ENCODE measurements around the gene ELK3.

Gene ELK3

GRCh38 chr12:96261557-96261956 is 67.4 kb downstream of the ELK3 start:
- TF ChIP-seq, protein P1, sequence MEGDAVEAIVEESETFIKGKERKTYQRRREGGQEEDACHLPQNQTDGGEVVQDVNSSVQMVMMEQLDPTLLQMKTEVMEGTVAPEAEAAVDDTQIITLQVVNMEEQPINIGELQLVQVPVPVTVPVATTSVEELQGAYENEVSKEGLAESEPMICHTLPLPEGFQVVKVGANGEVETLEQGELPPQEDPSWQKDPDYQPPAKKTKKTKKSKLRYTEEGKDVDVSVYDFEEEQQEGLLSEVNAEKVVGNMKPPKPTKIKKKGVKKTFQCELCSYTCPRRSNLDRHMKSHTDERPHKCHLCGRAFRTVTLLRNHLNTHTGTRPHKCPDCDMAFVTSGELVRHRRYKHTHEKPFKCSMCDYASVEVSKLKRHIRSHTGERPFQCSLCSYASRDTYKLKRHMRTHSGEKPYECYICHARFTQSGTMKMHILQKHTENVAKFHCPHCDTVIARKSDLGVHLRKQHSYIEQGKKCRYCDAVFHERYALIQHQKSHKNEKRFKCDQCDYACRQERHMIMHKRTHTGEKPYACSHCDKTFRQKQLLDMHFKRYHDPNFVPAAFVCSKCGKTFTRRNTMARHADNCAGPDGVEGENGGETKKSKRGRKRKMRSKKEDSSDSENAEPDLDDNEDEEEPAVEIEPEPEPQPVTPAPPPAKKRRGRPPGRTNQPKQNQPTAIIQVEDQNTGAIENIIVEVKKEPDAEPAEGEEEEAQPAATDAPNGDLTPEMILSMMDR (IDR thresholded peaks at IDR 0.05), result no peak
- H3K27ac ChIP-seq, result no peak overlapping the region
- H3K4me3 ChIP-seq, result no peak overlapping the region
- DNase-seq (ENCODE audit: low spot score), result no peak

DNA sequence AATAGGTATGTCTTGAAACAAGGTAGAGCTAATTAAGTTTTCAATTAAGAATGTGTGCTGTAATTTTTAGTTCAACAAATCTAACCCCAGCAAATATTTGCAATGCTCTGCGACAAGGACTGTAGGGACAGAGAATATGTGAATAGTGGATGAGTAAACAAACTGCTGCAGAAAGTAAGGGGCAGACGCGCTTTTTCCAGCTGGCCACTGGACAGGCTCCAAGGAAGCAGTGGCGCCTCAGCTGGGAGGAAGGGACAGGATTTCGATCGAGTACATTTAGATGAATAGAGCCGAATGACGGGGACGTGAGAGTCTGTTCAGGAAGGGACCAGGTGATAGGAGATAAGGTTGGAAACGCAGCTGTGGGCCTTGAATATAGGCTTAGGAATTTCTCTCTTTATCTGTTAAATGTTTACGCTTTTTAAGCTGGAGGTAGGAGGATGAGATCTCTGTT is 69.3 kb downstream of the ELK3 start:
- no peak for DNase-seq (ENCODE audit: low spot score)
- TF ChIP-seq, protein P1 (IDR thresholded peaks at IDR 0.05), result no peak
- Histone ChIP-seq H3K27ac (no peak overlapping the region), H3K4me3 (no peak overlapping the region)

GRCh38 chr12:96265400-96265799 is 71.2 kb downstream of the ELK3 start:
- TF ChIP-seq, protein P1 (IDR thresholded peaks at IDR 0.05), result no peak
- Histone ChIP-seq H3K4me3 (no peak overlapping the region), H3K27ac (no peak overlapping the region)
- no peak for DNase-seq (ENCODE audit: low spot score)

DNA sequence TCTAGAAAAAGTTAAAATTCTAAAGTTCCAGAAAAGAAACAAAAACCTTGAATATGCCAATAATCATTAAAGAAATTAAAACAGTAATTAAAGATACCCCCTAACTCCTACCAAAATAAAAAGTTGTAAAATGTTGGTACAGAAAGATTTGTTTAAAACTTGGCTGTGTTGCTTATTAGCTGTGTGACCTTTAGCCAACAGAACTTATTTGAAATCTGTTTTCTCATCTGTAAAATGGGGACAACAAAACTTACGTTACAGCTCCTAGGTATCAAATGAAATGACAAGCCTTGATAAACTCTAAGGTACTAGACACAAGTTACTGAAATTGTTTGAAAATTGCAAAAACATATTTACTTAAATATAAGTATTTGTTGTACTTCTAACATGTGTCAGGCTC is 71.7 kb downstream of the ELK3 start:
- DNase-seq (ENCODE audit: low spot score), result no peak

DNA sequence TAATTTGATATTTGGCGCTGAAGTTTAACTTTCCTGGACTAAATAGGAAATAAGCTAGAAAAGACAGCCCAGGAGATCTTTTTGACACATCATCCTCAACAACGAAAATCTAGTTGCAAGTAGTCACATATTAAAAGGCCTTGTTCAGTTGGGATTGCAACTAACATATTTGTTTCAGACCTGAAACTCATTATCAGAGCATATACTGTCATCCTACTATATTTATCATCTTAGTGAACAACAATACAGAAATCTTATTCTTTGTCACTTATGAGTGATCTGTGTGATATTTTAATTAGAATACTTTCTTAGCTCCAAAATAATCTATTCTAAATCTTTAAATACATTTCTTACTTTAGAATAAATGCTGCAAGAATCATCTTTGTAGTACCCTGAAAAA is 72.1 kb downstream of the ELK3 start:
- TF ChIP-seq, protein P1 (IDR thresholded peaks at IDR 0.05), result no peak
- no peak overlapping the region for H3K27ac ChIP-seq
- no peak for DNase-seq (ENCODE audit: low spot score)
- H3K4me3 ChIP-seq, result no peak overlapping the region

More for the DNA sequence above, 71.7 kb downstream of the ELK3 start:
- TF ChIP-seq, protein P1 (IDR thresholded peaks at IDR 0.05), result no peak
- H3K27ac ChIP-seq, result no peak overlapping the region
- H3K4me3 ChIP-seq, result no peak overlapping the region

GRCh38 chr12:96271469-96272199 is 77.5 kb downstream of the ELK3 start:
- H3K27ac ChIP-seq, result no peak overlapping the region
- TF ChIP-seq, protein P1 (IDR thresholded peaks at IDR 0.05), result no peak
- no peak overlapping the region for H3K4me3 ChIP-seq
- no peak for DNase-seq (ENCODE audit: low spot score)

- H3K4me3 ChIP-seq, result no peak overlapping the region
- no peak overlapping the region for H3K27ac ChIP-seq
- no peak for DNase-seq (ENCODE audit: low spot score)
- TF ChIP-seq, protein P1 (IDR thresholded peaks at IDR 0.05), result no peak
Observed at GRCh38 chr12:96274331-96274730, 80.2 kb downstream of the ELK3 start.
